ENCODE results near the gene SPATA13. TPM values are rescaled to one million over a fixed set of nuclear protein-coding genes. Genes with fewer than 3 reads are reported as not detected.
A peak's percentile ranks its signal among the peaks of the same experiment; 100 is the strongest.
"Not testable (repeated sequence)": the region's sequence is repeated elsewhere in the genome, so short reads cannot be mapped to it uniquely, and the experiment has no call there.

SPATA13 gene
- polyA plus RNA-seq (2012; ENCODE audit: insufficient read depth, insufficient read length), result 9.2 TPM

- H3K4me3 ChIP-seq (ENCODE audit: low read length), result peak within 1 kb of the TSS; percentile 81
- peak; percentile 81 for DNase-seq (ENCODE audit: low read depth, low spot score)
Observed at GRCh38 chr13:24160458-24161009, at the start of gene SPATA13. Gene SPATA13, plus strand, starts transcription at chr13:24160720. Its CDS starts 62,210 bp downstream, at chr13:24222930.

GRCh38 chr13:24112791-24113190 lies 47.7 kb upstream of the SPATA13 start:
- no peak for DNase-seq (ENCODE audit: low read depth, low spot score)
- H3K4me3 ChIP-seq (ENCODE audit: low read length), result no peak overlapping the region

GRCh38 chr13:24115671-24116070 lies 44.8 kb upstream of the SPATA13 start:
- DNase-seq (ENCODE audit: low read depth, low spot score), result no peak
- H3K4me3 ChIP-seq (ENCODE audit: low read length), result no peak overlapping the region

GRCh38 chr13:24116131-24116530 lies 44.4 kb upstream of the SPATA13 start:
- no peak overlapping the region for H3K4me3 ChIP-seq (ENCODE audit: low read length)
- DNase-seq (ENCODE audit: low read depth, low spot score), result no peak

GRCh38 chr13:24118576-24118975 lies 41.9 kb upstream of the SPATA13 start:
- peak; percentile 78 for DNase-seq (ENCODE audit: low read depth, low spot score)
- H3K4me3 ChIP-seq (ENCODE audit: low read length), result peak overlapping the region; percentile 11; the same call in 1 of the 2 replicates

GRCh38 chr13:24119626-24120508 lies 40.7 kb upstream of the SPATA13 start:
- H3K4me3 ChIP-seq (ENCODE audit: low read length), result no peak overlapping the region
- DNase-seq (ENCODE audit: low read depth, low spot score), result no peak

- not testable (repeated sequence) for DNase-seq (ENCODE audit: low read depth, low spot score)
Observed at GRCh38 chr13:24122045-24122444, 38.5 kb upstream of the SPATA13 start.

GRCh38 chr13:24122569-24122968 lies 38.0 kb upstream of the SPATA13 start:
- DNase-seq (ENCODE audit: low read depth, low spot score), result peak; percentile 65
- no peak overlapping the region for H3K4me3 ChIP-seq (ENCODE audit: low read length)

More at GRCh38 chr13:24122045-24122444, 38.5 kb upstream of the SPATA13 start:
- not testable (repeated sequence) for H3K4me3 ChIP-seq (ENCODE audit: low read length)

GRCh38 chr13:24123761-24124160 lies 36.8 kb upstream of the SPATA13 start:
- H3K4me3 ChIP-seq (ENCODE audit: low read length), result no peak overlapping the region
- no peak for DNase-seq (ENCODE audit: low read depth, low spot score)

GRCh38 chr13:24124789-24125476 lies 35.6 kb upstream of the SPATA13 start:
- no peak overlapping the region for H3K4me3 ChIP-seq (ENCODE audit: low read length)
- DNase-seq (ENCODE audit: low read depth, low spot score), result no peak

- peak overlapping the region; percentile 7; the same call in 1 of the 2 replicates for H3K4me3 ChIP-seq (ENCODE audit: low read length)
- no peak for DNase-seq (ENCODE audit: low read depth, low spot score)
Observed at GRCh38 chr13:24127116-24127631, 33.3 kb upstream of the SPATA13 start.

GRCh38 chr13:24128112-24128511 lies 32.4 kb upstream of the SPATA13 start:
- no peak for DNase-seq (ENCODE audit: low read depth, low spot score)
- no peak overlapping the region for H3K4me3 ChIP-seq (ENCODE audit: low read length)

- no peak overlapping the region for H3K4me3 ChIP-seq (ENCODE audit: low read length)
- no peak for DNase-seq (ENCODE audit: low read depth, low spot score)
Observed at GRCh38 chr13:24128962-24129361, 31.6 kb upstream of the SPATA13 start.

GRCh38 chr13:24129914-24130774 lies 30.4 kb upstream of the SPATA13 start:
- peak; percentile 78 for DNase-seq (ENCODE audit: low read depth, low spot score)
- peak overlapping the region; percentile 13 for H3K4me3 ChIP-seq (ENCODE audit: low read length)

GRCh38 chr13:24131749-24132148 lies 28.8 kb upstream of the SPATA13 start:
- no peak overlapping the region for H3K4me3 ChIP-seq (ENCODE audit: low read length)
- no peak for DNase-seq (ENCODE audit: low read depth, low spot score)

- DNase-seq (ENCODE audit: low read depth, low spot score), result no peak
- H3K4me3 ChIP-seq (ENCODE audit: low read length), result no peak overlapping the region
Observed at GRCh38 chr13:24133021-24133795, 27.3 kb upstream of the SPATA13 start.

- H3K4me3 ChIP-seq (ENCODE audit: low read length), result no peak overlapping the region
- no peak for DNase-seq (ENCODE audit: low read depth, low spot score)
Observed at GRCh38 chr13:24134231-24134630, 26.3 kb upstream of the SPATA13 start.

GRCh38 chr13:24134757-24135156 lies 25.8 kb upstream of the SPATA13 start:
- DNase-seq (ENCODE audit: low read depth, low spot score), result no peak
- no peak overlapping the region for H3K4me3 ChIP-seq (ENCODE audit: low read length)

Measured in Jurkat, Clone E6-1 (cell line).